ENCODE data around the gene DTX4.
A peak's percentile ranks its signal among the peaks of the same experiment; 100 is the strongest.

DTX4 gene

GRCh38 chr11:59198726-59199125 lies 26.8 kb downstream of the DTX4 start:
- H3K4me1 Mint-ChIP-seq, result peaks cover 8% of the 10 kb centered on the region
- no peaks in the 10 kb centered on the region for H3K27me3 Mint-ChIP-seq (ENCODE audit: low read depth, poor library complexity)
- no peak overlapping the region for H3K4me3 Mint-ChIP-seq
- no peak overlapping the region for H3K27ac Mint-ChIP-seq
- TF ChIP-seq CTCF (IDR thresholded peaks at IDR 0.05), result no peak
- H3K9me3 Mint-ChIP-seq, result no peaks in the 10 kb centered on the region
- H3K36me3 Mint-ChIP-seq (ENCODE audit: low read depth), result peaks cover 84% of the 10 kb centered on the region
- no peak for DNase-seq

DNA sequence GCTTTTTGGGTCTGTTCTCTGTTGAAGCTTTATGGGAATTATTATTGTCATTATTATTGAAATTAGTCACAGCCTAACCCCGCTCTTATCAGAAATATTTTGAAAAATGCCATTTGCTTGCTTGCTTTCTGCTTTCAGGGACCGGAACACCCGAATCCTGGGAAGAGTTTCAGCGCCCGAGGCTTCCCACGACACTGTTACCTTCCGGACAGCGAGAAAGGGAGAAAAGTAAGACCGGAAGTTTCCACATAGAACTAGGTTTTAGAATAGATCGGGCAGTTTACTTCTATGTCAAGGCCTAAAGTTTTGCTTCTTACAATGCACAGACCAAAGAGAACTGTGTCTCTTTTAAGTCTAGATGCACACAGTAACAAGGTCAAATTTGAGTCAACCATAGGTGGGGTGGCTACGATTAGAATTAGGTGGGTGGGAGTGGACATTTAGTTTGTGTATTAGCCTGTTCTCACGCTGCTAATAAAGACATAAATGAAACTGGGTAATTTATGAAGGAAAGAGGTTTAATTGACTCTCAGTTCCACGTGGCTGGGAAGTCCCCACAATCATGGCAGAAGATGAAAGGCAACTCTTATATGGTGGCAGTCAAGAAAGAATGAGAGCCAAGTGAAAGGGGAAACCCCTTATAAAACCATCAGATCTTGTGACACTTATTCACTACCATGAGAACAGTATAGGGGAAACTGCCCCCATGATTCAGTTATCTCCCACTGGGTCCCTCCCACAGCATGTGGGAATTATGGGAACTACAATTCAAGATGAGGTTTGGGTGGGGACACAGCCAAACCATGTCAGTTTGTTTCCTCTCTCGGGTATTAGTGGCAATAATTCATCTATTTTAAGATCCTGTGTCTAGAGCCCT lies 27.9 kb downstream of the DTX4 start:
- peaks cover 79% of the 10 kb centered on the region for H3K36me3 Mint-ChIP-seq (ENCODE audit: low read depth)
- no peaks in the 10 kb centered on the region for H3K27me3 Mint-ChIP-seq (ENCODE audit: low read depth, poor library complexity)
- no peak for DNase-seq
- no peak overlapping the region for H3K4me3 Mint-ChIP-seq
- TF ChIP-seq CTCF (IDR thresholded peaks at IDR 0.05), result no peak
- peaks cover 8% of the 10 kb centered on the region for H3K4me1 Mint-ChIP-seq
- H3K27ac Mint-ChIP-seq, result peak overlapping the region; percentile 83
- H3K9me3 Mint-ChIP-seq, result no peaks in the 10 kb centered on the region

GRCh38 chr11:59200423-59200746 lies 28.5 kb downstream of the DTX4 start:
- no peaks in the 10 kb centered on the region for H3K27me3 Mint-ChIP-seq (ENCODE audit: low read depth, poor library complexity)

DNA sequence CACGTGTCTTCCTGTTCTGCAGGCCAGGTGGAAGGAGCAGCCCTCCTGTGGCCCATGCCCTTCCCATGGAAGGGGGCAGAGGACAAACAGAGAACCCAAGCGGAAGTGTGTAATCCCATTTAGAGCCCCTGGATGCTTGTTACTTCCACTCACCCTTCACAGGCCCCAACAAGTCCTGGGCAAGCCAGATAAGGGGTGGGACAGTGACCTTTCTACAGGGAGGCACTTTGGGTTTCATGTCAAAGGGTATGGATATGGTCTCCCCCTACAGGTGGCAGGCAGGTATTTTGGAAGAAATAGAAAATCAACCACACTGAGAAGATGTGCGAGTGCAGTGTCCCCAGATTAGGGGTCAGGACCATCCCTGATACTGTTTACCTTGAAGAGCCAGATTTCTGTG lies 29.4 kb downstream of the DTX4 start:
- Mint-ChIP-seq H3K27me3 (ENCODE audit: low read depth, poor library complexity) (peaks cover 3% of the 10 kb centered on the region), H3K4me1 (peaks cover 8% of the 10 kb centered on the region), H3K4me3 (no peak overlapping the region), H3K27ac (no peak overlapping the region), H3K9me3 (no peaks in the 10 kb centered on the region), H3K36me3 (ENCODE audit: low read depth) (peaks cover 75% of the 10 kb centered on the region)
- TF ChIP-seq CTCF (IDR thresholded peaks at IDR 0.05), result no peak
- DNase-seq, result no peak

More at GRCh38 chr11:59200423-59200746, 28.5 kb downstream of the DTX4 start:
- TF ChIP-seq CTCF (IDR thresholded peaks at IDR 0.05), result no peak
- Mint-ChIP-seq H3K27ac (no peak overlapping the region), H3K36me3 (ENCODE audit: low read depth) (peaks cover 77% of the 10 kb centered on the region), H3K4me3 (no peak overlapping the region), H3K4me1 (peaks cover 8% of the 10 kb centered on the region), H3K9me3 (no peaks in the 10 kb centered on the region)
- no peak for DNase-seq

- H3K27me3 Mint-ChIP-seq (ENCODE audit: low read depth, poor library complexity), result peaks cover 3% of the 10 kb centered on the region
- no peak overlapping the region for H3K27ac Mint-ChIP-seq
- no peak for DNase-seq
- no peak for TF ChIP-seq CTCF (IDR thresholded peaks at IDR 0.05)
- H3K36me3 Mint-ChIP-seq (ENCODE audit: low read depth), result peaks cover 49% of the 10 kb centered on the region
- H3K4me1 Mint-ChIP-seq, result peaks cover 6% of the 10 kb centered on the region
- H3K9me3 Mint-ChIP-seq, result no peaks in the 10 kb centered on the region
- H3K4me3 Mint-ChIP-seq, result no peak overlapping the region
Measured at GRCh38 chr11:59204746-59205145, 32.8 kb downstream of the DTX4 start.

DNA sequence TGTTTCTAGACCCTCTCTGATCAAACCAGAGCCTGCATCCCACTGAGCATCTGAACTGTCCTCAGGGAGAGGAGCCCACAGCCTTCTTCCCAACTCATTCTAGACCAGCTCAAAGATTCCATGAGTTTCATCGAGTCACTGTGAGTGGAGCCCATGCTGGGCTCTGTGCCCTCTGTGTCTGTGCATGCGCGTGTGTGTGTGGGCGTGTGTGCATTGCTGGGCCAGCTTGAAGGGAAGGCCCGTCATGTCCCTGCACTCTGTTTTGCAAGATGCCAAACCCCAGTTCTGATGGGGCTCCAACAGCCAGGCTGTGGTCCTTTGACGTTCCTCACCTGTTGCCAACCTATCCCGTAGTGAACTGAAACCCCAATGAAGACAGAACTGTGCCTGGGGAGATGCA lies 33.7 kb downstream of the DTX4 start:
- Mint-ChIP-seq H3K27me3 (ENCODE audit: low read depth, poor library complexity) (peaks cover 3% of the 10 kb centered on the region), H3K36me3 (ENCODE audit: low read depth) (peaks cover 40% of the 10 kb centered on the region)

More for the DNA sequence above, 33.7 kb downstream of the DTX4 start:
- Mint-ChIP-seq H3K27ac (no peak overlapping the region), H3K4me1 (no peaks in the 10 kb centered on the region), H3K9me3 (no peaks in the 10 kb centered on the region), H3K4me3 (no peak overlapping the region)
- no peak for TF ChIP-seq CTCF (IDR thresholded peaks at IDR 0.05)
- DNase-seq, result no peak
